SJSA1 (cell line): Measurements from ENCODE around the gene PDE8B. TPM values are rescaled to one million over a fixed set of nuclear protein-coding genes. Genes with fewer than 3 reads are reported as not detected.
A peak's percentile ranks its signal among the peaks of the same experiment; 100 is the strongest.

Experiments
- DNase-seq, 2 experiments: peaks; one replicate each; pipeline ENCODE4 v3.0.0-alpha.2; 2015 to 2020; ENCODE audit warnings: low spot score in 2 of 2, low read depth in 1 of 2
- H3K27ac ChIP-seq: fragments of 250-450 bp; sonication (Bioruptor Pico); 2 replicates; pipeline ENCODE4 v1.5.1; 2020; ENCODE audit warnings: mild to moderate bottlenecking, moderate library complexity
- H3K27me3 ChIP-seq: fragments of 250-450 bp; sonication (Bioruptor Pico); replicated peaks from 2 replicates; pipeline ENCODE4 v1.5.1; 2020; ENCODE audit warnings: mild to moderate bottlenecking, moderate library complexity
- H3K36me3 ChIP-seq: fragments of 250-450 bp; sonication (Bioruptor Pico); 2 replicates; pipeline ENCODE4 v1.5.1; 2020; ENCODE audit warnings: mild to moderate bottlenecking
- H3K4me1 ChIP-seq: fragments of 250-450 bp; sonication (Bioruptor Pico); replicated peaks from 2 replicates; pipeline ENCODE4 v1.6.1; 2021; ENCODE audit warnings: mild to moderate bottlenecking
- H3K4me3 ChIP-seq: fragments of 250-450 bp; sonication (Bioruptor Pico); 2 replicates; pipeline ENCODE4 v1.5.1; 2020; ENCODE audit warnings: mild to moderate bottlenecking
- H3K9me3 ChIP-seq: fragments of 250-450 bp; sonication (Bioruptor Pico); replicated peaks from 2 replicates; pipeline ENCODE4 v1.5.1; 2020; ENCODE audit warnings: mild to moderate bottlenecking
- total RNA-seq: library from RNA; depleted of rRNA; stranded (reverse); fragments of >200 nt; shearing (Covaris generic); gene quantifications from 2 replicates; pipeline ENCODE4 v1.2.3, GENCODE V29; 2014

PDE8B gene
- total RNA-seq, 1 experiment from 2014 or later = not detected

DNA sequence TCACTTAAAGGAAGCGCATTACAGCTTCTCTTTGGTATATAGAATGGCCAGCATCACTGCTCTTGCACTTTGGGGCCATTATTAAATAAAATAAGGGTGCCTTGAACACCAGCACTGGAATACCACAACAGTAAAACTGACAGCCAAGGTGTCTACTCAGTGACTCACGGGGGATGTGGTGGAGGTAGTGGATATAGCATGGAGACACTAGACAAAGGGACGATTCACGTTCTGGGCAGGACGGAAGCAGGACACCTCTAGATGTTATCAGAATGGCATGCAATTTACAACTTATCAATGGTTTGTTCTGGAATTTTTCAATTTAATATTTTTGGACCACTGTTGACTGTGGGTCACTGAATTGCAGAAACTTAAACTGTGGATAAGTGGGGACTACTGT is 32.9 kb upstream of the PDE8B start:
- Histone ChIP-seq H3K4me3 (no peak overlapping the region), H3K9me3 (no peaks in the 10 kb centered on the region)
- no peak for DNase-seq

DNA sequence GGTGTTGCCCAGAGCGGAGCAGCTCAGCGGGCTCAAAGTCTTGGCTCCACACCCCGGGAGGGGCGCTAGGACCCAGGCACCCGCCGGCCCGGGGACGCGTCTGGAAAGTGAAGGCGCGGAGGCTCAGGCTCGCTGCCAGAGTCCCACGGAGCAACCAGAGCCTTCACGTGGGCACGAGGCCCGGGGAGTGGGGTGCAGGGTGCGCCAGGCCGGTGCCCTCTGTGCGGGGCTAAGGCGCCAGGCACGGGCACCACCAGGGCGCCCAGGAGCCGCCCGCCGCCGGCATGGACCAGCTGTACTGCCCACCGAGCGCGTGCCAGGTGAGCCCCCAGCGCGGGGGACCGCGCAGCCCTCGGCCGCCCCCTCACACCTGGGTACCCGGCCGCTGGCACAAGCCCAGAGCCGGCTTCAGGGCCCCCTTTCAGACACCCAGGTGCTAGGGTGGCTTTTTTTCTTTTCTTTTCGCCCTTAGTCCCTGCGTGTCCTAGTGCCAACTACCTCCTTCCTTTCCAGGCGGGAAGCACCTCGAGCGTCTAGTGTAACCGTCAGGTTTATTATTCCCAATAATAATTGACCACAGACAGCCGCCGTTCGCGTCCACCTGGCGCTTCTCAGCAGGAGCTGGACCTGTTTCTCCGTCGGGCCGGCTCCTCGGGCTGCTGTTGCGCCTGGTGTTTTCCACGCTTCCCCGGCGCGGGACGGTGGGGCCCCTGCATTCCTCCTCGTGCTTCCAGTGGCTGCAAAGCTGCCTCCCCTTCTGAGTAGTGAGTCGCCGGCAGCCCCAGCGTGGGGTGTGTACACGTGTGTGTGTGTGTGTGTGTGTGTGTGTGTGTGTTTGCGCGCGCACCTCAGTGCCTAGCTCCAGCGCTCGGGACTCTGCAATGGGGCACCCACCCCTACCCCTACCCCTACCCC is 30.1 kb upstream of the PDE8B start:
- Histone ChIP-seq H3K4me1 (peaks cover 8% of the 10 kb centered on the region), H3K9me3 (no peaks in the 10 kb centered on the region), H3K36me3 (no peaks in the 10 kb centered on the region), H3K27me3 (peaks cover 45% of the 10 kb centered on the region), H3K4me3 (peak overlapping the region; percentile 26), H3K27ac (no peak overlapping the region)
- no peak for DNase-seq

More for the DNA sequence above, 32.9 kb upstream of the PDE8B start:
- peaks cover 8% of the 10 kb centered on the region for H3K4me1 ChIP-seq
- H3K27me3 ChIP-seq = peaks cover 45% of the 10 kb centered on the region
- no peak overlapping the region for H3K27ac ChIP-seq
- H3K36me3 ChIP-seq = no peaks in the 10 kb centered on the region

DNA sequence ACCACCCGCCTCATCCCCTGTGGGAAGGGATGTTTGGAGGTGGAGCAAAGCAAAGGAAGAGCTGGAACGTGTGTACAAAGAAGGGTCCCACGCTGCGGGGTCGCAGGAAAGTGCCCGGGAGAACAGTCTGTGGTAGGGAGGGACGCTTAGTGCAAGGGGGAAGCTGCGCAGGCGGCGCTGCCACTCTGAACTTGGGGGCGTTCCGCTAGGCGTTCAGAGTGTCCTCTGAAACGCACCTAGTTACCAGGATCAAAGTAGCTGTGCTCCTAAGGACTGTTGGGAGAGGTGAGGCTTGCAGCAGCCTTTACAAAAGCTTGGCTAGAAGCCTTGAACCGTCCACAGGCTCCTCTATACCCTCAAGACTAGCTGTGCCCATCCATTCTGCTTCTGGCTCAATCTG is 29.3 kb upstream of the PDE8B start:
- H3K27me3 ChIP-seq = peaks cover 39% of the 10 kb centered on the region

DNA sequence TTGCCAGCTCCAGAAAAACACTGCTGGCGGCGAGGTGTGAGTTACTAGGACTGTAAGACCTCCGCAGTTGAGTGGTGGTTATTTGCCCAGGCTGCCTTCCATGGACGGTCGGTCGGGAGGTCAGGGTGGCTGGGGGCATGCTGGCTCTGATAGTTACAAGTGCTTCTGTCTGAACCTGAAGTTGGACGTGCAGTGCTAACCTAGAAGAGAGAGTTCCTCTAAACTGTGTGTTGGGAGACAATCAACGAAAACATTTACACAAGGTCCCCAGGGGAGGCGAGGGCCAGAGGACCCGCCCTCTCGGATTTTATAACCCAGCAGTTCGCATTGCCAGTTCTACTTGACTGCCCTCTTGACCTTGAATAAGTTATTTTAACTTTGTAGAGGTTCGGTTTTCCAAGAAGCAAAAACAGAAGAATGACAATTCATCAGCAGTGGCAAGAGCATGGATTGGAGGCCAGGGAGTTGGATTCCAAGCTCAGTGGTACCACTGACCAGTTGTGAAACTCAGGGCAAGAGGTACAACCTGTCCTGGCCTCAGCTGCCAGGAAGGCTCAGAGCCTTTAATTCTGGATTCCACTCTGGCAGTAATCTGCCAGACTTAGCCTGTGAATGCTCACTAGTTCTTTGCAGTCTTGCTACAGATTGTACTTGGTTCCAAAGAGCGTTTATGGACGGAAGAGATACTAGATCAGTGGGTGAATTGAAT is 28.7 kb upstream of the PDE8B start:
- H3K4me1 ChIP-seq = peaks cover 8% of the 10 kb centered on the region
- no peaks in the 10 kb centered on the region for H3K36me3 ChIP-seq
- no peak overlapping the region for H3K27ac ChIP-seq
- DNase-seq = no peak
- H3K4me3 ChIP-seq = no peak overlapping the region
- no peaks in the 10 kb centered on the region for H3K9me3 ChIP-seq
- H3K27me3 ChIP-seq = peaks cover 39% of the 10 kb centered on the region

More for the DNA sequence above, 29.3 kb upstream of the PDE8B start:
- no peak for DNase-seq
- no peak overlapping the region for H3K4me3 ChIP-seq
- H3K4me1 ChIP-seq = peaks cover 8% of the 10 kb centered on the region
- no peaks in the 10 kb centered on the region for H3K9me3 ChIP-seq
- no peaks in the 10 kb centered on the region for H3K36me3 ChIP-seq
- no peak overlapping the region for H3K27ac ChIP-seq

DNA sequence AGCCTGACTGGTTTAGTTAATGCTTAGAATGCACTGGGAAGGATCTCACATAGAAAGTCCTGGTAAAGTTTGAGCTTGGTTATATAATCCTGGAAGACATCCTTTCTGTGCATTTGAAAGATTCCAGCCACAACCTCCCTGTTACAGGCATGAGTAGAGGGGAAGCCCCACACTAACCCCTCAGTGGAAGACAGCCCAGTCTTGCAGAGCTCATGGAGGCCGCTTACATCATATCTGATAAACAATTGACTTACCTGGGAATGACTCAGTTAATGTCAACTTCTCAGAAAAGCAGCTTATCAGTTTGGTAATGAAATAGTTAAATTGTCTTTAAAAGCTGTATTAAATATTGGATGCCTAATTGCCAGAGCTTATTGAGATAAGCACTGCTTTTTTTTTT is 28.1 kb upstream of the PDE8B start:
- Histone ChIP-seq H3K4me1 (peaks cover 8% of the 10 kb centered on the region), H3K27me3 (peaks cover 39% of the 10 kb centered on the region), H3K9me3 (no peaks in the 10 kb centered on the region), H3K27ac (no peak overlapping the region), H3K4me3 (no peak overlapping the region), H3K36me3 (no peaks in the 10 kb centered on the region)
- no peak for DNase-seq

DNA sequence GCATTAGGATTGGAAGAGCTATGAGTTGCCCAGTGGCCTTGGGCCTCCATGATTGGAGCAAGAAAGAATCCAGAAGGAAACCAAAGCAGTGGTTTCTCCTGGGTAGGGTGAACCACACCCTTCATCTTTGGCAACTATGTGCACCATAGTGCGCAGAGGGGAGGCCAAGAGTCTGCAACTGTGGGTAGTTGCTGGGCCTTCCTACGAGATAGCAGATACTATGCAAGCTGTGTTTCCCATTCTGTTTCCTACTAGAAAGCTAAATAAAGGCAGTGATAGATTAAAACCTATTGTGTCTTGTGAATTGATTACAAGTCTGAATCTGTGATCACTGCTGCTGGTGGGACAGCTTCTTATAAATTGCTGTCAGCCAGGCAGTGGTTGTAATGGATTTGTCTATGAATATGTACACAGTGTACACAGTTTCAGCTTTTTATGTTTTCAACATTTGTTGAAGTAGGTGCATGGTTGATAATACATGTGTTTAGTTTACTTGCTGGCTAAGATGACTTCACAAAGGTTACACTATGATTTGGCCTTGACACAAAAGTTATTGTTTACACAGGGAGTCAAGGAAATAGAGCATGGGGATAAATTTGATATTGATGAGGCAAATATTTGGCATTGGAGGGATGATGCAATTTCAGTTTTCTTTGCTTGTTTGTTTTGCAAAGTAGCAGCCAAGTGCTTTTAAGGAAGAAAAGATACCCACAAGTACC is 23.7 kb upstream of the PDE8B start:
- H3K36me3 ChIP-seq = no peaks in the 10 kb centered on the region
- no peaks in the 10 kb centered on the region for H3K9me3 ChIP-seq
- no peak overlapping the region for H3K27ac ChIP-seq
- no peaks in the 10 kb centered on the region for H3K4me1 ChIP-seq
- peaks cover 4% of the 10 kb centered on the region; the same call in 1 of the 2 replicates for H3K27me3 ChIP-seq
- DNase-seq = no peak
- no peak overlapping the region for H3K4me3 ChIP-seq

DNA sequence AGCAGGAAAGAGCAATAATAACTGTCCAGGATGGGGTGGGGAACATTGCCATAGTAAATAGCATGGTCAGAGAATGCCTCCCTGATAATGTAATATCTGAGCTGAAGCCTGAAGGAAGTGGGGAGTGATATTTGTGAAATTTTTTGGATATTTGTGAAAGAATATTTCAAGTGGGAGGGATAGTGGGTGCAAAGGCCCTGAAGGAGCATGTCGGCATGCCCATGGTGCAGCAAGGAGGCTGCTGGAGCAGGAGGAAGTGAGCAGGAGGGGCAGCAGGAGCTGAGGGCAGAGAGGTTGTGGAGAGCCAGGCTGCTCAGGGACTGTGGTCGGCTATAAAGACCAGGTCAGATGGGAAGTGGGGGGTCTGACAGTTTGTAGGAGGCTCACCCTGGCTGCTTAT is 21.1 kb upstream of the PDE8B start:
- DNase-seq = no peak
- Histone ChIP-seq H3K4me3 (no peak overlapping the region), H3K4me1 (no peaks in the 10 kb centered on the region), H3K27ac (no peak overlapping the region), H3K9me3 (no peaks in the 10 kb centered on the region), H3K27me3 (no peaks in the 10 kb centered on the region), H3K36me3 (no peaks in the 10 kb centered on the region)

DNA sequence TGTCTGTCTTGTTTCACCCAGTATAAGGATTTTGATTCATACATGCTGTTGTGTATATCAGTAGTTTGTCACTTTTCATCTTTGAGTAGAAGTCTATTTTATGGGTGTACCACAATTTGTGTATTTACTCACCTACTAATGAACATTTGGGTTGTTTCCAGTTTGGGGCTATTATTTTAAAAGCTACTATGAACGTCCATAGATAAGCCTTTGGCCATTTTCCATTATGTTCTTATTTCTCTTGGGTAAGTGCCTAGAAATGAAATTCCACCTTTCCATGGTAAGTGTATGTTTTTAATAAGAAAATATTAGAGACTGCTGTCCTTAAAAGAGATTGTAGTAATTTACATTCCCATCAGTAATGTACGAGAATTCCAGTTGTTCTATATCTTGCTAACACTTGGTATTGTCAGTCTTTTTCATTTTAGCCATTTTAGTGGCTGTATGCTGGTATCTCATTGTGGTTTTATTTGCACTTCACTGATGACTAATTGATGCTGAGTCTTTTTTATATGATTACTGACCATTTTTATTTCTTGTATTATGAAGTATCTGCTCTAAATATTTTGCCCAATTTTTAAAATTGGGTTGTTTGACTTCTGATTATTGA is 17.9 kb upstream of the PDE8B start:
- H3K27ac ChIP-seq = no peak overlapping the region
- DNase-seq = no peak
- H3K4me1 ChIP-seq = no peaks in the 10 kb centered on the region
- H3K4me3 ChIP-seq = no peak overlapping the region
- 0 out of 2 replicates have a peak, but pooled peaks cover 3% of the 10 kb centered on the region for H3K27me3 ChIP-seq
- H3K36me3 ChIP-seq = no peaks in the 10 kb centered on the region
- H3K9me3 ChIP-seq = no peaks in the 10 kb centered on the region

DNA sequence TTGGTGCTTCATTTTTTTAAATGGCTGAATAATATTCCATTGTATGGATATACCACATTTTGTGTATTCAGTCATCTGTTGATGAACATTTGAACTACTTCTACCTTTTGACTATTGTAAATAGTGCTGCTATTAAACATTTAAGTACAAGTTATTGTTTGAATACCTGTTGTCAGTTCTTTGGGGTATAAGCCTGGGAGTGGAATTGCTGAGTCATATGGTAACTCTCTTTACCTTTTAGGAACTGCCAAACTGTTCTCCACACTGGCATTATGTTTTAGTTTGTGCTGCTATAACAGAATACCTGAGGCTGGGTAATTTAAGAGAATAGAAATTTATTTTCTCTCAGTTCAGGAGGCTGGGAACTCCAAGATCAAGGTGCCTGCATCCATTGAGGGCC is 15.7 kb upstream of the PDE8B start:
- Histone ChIP-seq H3K4me3 (no peak overlapping the region), H3K36me3 (no peaks in the 10 kb centered on the region), H3K9me3 (no peaks in the 10 kb centered on the region), H3K27me3 (peaks cover 3% of the 10 kb centered on the region; the same call in 1 of the 2 replicates), H3K4me1 (no peaks in the 10 kb centered on the region), H3K27ac (no peak overlapping the region)
- DNase-seq = no peak

DNA sequence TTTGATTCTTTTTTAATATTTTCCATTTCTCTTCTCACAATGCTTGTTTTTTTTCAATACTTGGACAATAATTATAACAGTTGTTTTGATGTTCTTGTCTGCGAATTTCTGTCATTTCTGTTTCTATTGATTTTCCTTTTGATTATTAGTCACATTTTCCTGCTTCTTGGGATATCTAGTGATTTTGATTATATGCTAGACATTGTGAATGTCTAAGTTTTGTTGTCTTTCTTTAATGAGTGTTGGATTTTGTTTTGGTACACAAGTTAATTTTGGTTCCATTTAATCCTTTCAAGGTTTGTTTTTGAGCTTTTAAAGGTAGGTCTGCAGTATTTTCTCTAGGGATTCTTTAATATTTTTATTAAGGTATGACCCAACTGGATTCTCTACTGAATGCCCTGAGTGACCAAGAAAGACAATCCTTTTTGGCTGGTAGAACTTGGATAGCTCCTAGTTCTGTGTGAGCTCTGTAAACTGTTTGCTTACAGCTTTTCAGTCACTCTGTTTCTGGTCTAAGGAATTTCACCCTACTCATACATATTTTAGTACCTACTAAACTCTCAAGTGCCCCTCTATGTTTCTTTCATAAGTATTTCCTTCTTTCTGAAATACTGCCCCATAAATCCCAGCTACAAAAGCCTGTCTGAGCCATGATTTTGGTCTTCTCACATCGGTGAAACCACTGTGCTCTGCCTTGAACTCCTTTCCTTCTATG is 12.5 kb upstream of the PDE8B start:
- H3K9me3 ChIP-seq = no peaks in the 10 kb centered on the region
- peaks cover 3% of the 10 kb centered on the region; the same call in 1 of the 2 replicates for H3K27me3 ChIP-seq
- no peaks in the 10 kb centered on the region for H3K4me1 ChIP-seq
- no peaks in the 10 kb centered on the region for H3K36me3 ChIP-seq
- H3K27ac ChIP-seq = no peak overlapping the region
- no peak overlapping the region for H3K4me3 ChIP-seq
- no peak for DNase-seq

DNA sequence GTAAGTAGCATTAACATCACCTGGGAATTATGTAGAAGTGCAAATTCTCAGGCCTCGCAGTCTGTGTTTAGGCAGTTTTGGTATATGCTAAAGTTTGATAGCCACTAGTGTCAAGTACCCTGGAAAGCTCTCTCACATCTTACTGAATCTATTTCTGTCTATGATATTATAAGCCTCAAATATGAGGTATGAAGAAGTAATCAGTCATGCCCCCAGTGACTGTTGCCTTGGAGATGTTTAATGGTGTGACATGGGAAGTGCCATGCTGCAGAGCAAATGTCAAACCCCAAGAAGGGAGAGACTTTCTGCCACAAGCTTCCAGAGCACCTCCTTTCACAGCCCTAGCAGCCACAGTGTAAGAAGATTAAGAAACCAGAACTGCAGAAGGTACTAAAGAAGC is 9.8 kb upstream of the PDE8B start:
- H3K36me3 ChIP-seq = no peaks in the 10 kb centered on the region
- peaks cover 3% of the 10 kb centered on the region; the same call in 1 of the 2 replicates for H3K27me3 ChIP-seq
- no peak for DNase-seq
- no peak overlapping the region for H3K4me3 ChIP-seq
- no peaks in the 10 kb centered on the region for H3K4me1 ChIP-seq
- no peaks in the 10 kb centered on the region for H3K9me3 ChIP-seq
- H3K27ac ChIP-seq = no peak overlapping the region

DNA sequence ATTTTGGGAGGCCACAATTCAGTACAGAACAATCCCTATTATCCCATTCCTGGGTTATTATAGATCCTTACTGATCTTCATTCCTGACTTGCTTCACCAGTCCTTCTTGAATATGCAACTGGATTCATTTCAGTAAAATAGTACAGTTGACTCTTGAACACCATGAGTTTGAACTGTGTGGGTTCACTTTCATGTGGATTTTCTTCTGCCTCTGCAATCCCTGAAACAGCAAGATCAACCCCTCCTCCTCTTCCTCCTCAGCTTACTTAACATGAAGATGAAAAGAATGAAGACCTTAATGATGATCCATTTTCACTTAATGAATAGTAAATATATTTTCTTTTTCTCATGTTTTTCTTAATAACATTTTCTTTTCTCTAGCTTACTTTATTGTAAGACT is 8.3 kb upstream of the PDE8B start:
- Histone ChIP-seq H3K4me1 (no peaks in the 10 kb centered on the region), H3K9me3 (no peaks in the 10 kb centered on the region), H3K27me3 (no peaks in the 10 kb centered on the region; the same call in 1 of the 2 replicates), H3K36me3 (no peaks in the 10 kb centered on the region), H3K27ac (no peak overlapping the region), H3K4me3 (no peak overlapping the region)
- no peak for DNase-seq

DNA sequence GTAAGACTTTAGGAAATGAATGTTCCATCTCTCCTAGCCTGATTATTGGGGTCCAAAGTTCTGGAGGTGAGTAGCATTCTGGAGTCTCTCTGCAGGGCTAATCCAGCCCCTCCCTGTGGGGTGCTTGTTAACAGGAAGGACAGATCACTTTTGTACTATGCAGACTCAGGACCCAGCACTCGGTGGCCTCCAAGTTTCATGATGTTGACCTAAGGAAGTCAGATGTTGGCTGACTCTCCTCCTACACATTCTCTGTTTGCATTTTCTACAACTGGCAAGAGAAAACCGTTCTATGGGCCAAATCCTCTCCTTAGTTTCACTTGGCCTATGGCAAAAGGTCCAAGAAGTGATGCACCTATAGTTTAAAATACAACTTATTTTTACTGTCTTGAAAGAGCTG is 5.5 kb upstream of the PDE8B start:
- H3K36me3 ChIP-seq = no peaks in the 10 kb centered on the region
- DNase-seq = no peak
- no peaks in the 10 kb centered on the region for H3K4me1 ChIP-seq
- H3K27me3 ChIP-seq = peaks cover 22% of the 10 kb centered on the region
- H3K9me3 ChIP-seq = no peaks in the 10 kb centered on the region
- H3K27ac ChIP-seq = no peak overlapping the region
- H3K4me3 ChIP-seq = no peak overlapping the region
